WTC11 (cell line): ENCODE results near the gene SP110. TPM values are rescaled to one million over a fixed set of nuclear protein-coding genes. Genes with fewer than 3 reads are reported as not detected.

Experiments used
- ATAC-seq: fragments of 200-7000 bp; cut with Tn5 transposase; 2 replicates; pipeline ENCODE4 v1.10.0; 2021; ENCODE audit warnings: mild to moderate bottlenecking, moderate library complexity
- CTCF ChIA-PET: fragments of 300-600 bp; sonication (Branson Sonifier 250); formaldehyde crosslinking; loops from one replicate; lab custom pipeline; 2021; ENCODE audit warnings: antibody characterized with exemption; lab: Charles Lee
- POLR2A ChIA-PET: fragments of 350-600 bp; sonication (Branson Sonifier 250); formaldehyde crosslinking; loops from one replicate; lab custom pipeline; 2021; ENCODE audit warnings: antibody characterized with exemption; lab: Charles Lee
- DNase-seq: peaks from one replicate; pipeline ENCODE4 v3.0.0; 2021; ENCODE audit warnings: low spot score
- H3K27ac Mint-ChIP-seq: 2 replicates; pipeline ENCODE4 v1.8.0; 2021; ENCODE audit warnings: mixed read lengths
- H3K27me3 Mint-ChIP-seq: 2 replicates; pipeline ENCODE4 v1.8.0; 2021; ENCODE audit warnings: low read depth, mild to moderate bottlenecking, moderate library complexity, mixed read lengths
- H3K36me3 Mint-ChIP-seq: 2 replicates; pipeline ENCODE4 v1.8.0; 2021; ENCODE audit warnings: mixed read lengths
- H3K4me1 Mint-ChIP-seq: 2 replicates; pipeline ENCODE4 v1.8.0; 2022; ENCODE audit warnings: mixed read lengths
- H3K4me3 Mint-ChIP-seq: 2 replicates; pipeline ENCODE4 v1.8.0; 2021; ENCODE audit warnings: mild to moderate bottlenecking, moderate library complexity, mixed read lengths
- H3K9me3 Mint-ChIP-seq: 2 replicates; pipeline ENCODE4 v1.8.0; 2021; ENCODE audit warnings: mixed read lengths
- CREB1 ChIP-seq: sonication (generic); formaldehyde crosslinking; IDR thresholded peaks from 2 replicates; pipeline ENCODE4 v1.8.0; 2023; ENCODE audit warnings: mild to moderate bottlenecking, missing genetic modification reagents
- GTF2I ChIP-seq: fragments of 250-450 bp; sonication (Bioruptor Pico); conservative IDR thresholded peaks from 2 replicates; pipeline ENCODE4 v1.4.0; 2021; ENCODE audit warnings: mild to moderate bottlenecking
- MYBL2 ChIP-seq: sonication (generic); formaldehyde crosslinking; IDR thresholded peaks from 2 replicates; pipeline ENCODE4 v1.8.1; 2023; ENCODE audit warnings: mild to moderate bottlenecking, moderate library complexity, missing genetic modification reagents
- RELA ChIP-seq: sonication (generic); formaldehyde crosslinking; IDR thresholded peaks from 2 replicates; pipeline ENCODE4 v1.8.1; 2022; ENCODE audit warnings: missing genetic modification reagents, mild to moderate bottlenecking, borderline replicate concordance
- total RNA-seq: library from RNA; stranded (reverse); gene quantifications from 3 replicates; pipeline ENCODE4 v1.2.3, GENCODE V29; 2021
- TF ChIP-seq, protein P1 (sequence below): sonication (generic); formaldehyde crosslinking; IDR thresholded peaks from 2 replicates; pipeline ENCODE4 v1.8.0; 2023; ENCODE audit warnings: missing genetic modification reagents, mild to moderate bottlenecking, borderline replicate concordance
- TF ChIP-seq, protein P2 (sequence below): sonication (generic); formaldehyde crosslinking; IDR thresholded peaks from 2 replicates; pipeline ENCODE4 v1.8.1; 2022; ENCODE audit warnings: low read depth, mild to moderate bottlenecking, moderate library complexity, missing genetic modification reagents, borderline replicate concordance
- TF ChIP-seq, protein P3 (sequence below): sonication (generic); formaldehyde crosslinking; conservative IDR thresholded peaks from 2 replicates; pipeline ENCODE4 v1.8.1; 2023; ENCODE audit warnings: mild to moderate bottlenecking, low read depth, missing genetic modification reagents, moderate library complexity

Gene SP110
- total RNA-seq, 1 experiment from 2014 or later = 5.7 TPM

DNA sequence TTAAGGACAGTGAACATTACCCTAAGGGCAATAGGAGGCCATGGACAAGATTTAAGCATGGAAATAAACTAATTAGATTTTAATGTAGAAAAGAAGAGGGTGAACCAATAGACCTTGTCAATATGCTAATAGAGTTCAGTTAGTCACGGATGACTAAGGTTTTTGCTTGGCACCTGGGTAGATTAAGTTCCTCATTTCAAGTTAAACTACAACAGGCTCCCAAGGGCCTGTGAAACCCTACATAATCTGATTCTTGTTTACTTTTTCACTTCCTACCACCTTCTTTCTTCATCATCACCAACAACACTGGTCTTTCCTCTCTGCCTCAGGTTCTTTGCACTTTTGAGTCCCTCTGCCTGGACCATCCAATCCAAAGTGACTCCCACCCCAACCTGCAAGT, 14.8 kb downstream of the SP110 start:
- H3K4me1 Mint-ChIP-seq = no peaks in the 10 kb centered on the region
- no peak for ATAC-seq
- peaks cover 12% of the 10 kb centered on the region; the same call in 1 of the 2 replicates for H3K9me3 Mint-ChIP-seq
- H3K27ac Mint-ChIP-seq = no peak overlapping the region
- H3K4me3 Mint-ChIP-seq = no peak overlapping the region
- POLR2A ChIA-PET = no interaction called here
- TF ChIP-seq RELA (CRISPR knock-in tag) (no peak), MYBL2 (CRISPR knock-in tag) (no peak)
- TF ChIP-seq, protein P1, sequence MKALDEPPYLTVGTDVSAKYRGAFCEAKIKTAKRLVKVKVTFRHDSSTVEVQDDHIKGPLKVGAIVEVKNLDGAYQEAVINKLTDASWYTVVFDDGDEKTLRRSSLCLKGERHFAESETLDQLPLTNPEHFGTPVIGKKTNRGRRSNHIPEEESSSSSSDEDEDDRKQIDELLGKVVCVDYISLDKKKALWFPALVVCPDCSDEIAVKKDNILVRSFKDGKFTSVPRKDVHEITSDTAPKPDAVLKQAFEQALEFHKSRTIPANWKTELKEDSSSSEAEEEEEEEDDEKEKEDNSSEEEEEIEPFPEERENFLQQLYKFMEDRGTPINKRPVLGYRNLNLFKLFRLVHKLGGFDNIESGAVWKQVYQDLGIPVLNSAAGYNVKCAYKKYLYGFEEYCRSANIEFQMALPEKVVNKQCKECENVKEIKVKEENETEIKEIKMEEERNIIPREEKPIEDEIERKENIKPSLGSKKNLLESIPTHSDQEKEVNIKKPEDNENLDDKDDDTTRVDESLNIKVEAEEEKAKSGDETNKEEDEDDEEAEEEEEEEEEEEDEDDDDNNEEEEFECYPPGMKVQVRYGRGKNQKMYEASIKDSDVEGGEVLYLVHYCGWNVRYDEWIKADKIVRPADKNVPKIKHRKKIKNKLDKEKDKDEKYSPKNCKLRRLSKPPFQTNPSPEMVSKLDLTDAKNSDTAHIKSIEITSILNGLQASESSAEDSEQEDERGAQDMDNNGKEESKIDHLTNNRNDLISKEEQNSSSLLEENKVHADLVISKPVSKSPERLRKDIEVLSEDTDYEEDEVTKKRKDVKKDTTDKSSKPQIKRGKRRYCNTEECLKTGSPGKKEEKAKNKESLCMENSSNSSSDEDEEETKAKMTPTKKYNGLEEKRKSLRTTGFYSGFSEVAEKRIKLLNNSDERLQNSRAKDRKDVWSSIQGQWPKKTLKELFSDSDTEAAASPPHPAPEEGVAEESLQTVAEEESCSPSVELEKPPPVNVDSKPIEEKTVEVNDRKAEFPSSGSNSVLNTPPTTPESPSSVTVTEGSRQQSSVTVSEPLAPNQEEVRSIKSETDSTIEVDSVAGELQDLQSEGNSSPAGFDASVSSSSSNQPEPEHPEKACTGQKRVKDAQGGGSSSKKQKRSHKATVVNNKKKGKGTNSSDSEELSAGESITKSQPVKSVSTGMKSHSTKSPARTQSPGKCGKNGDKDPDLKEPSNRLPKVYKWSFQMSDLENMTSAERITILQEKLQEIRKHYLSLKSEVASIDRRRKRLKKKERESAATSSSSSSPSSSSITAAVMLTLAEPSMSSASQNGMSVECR (CRISPR knock-in tag) = no peak
- TF ChIP-seq, protein P2, sequence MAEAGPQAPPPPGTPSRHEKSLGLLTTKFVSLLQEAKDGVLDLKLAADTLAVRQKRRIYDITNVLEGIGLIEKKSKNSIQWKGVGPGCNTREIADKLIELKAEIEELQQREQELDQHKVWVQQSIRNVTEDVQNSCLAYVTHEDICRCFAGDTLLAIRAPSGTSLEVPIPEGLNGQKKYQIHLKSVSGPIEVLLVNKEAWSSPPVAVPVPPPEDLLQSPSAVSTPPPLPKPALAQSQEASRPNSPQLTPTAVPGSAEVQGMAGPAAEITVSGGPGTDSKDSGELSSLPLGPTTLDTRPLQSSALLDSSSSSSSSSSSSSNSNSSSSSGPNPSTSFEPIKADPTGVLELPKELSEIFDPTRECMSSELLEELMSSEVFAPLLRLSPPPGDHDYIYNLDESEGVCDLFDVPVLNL (CRISPR knock-in tag) = no peak
- H3K36me3 Mint-ChIP-seq = peaks cover 7% of the 10 kb centered on the region
- no peak for DNase-seq
- no peaks in the 10 kb centered on the region for H3K27me3 Mint-ChIP-seq
- CTCF ChIA-PET = no interaction called here

DNA sequence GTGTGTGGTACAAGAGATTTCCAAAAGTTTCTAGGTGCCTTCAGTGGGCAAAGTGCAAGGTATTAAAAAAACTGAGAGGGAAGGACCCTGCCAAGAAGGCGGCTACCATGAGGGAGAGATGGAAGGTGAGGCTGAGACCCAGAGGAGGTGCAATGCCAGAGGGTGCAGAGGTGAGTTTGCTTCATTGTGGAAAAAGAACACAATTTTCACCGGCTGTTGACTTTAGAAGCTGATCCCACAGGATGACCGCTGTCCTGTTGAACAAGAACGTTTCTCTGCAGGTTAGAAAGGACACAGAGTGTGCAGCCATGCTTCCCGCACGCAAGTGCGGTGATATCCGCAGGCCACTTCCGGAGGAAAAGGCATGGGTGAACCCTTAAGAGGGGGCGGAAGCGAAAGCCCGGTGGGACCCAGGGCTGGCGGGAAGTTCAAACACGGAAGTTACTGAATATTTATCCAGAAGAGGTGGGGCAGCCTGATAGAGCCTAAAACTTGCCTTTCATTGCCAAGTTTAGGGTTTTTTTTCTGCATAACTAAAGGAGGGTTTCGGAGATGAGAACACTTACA, 16.6 kb downstream of the SP110 start:
- POLR2A ChIA-PET = no interaction called here
- no peak for TF ChIP-seq GTF2I (CRISPR knock-in tag)
- TF ChIP-seq, protein P3, sequence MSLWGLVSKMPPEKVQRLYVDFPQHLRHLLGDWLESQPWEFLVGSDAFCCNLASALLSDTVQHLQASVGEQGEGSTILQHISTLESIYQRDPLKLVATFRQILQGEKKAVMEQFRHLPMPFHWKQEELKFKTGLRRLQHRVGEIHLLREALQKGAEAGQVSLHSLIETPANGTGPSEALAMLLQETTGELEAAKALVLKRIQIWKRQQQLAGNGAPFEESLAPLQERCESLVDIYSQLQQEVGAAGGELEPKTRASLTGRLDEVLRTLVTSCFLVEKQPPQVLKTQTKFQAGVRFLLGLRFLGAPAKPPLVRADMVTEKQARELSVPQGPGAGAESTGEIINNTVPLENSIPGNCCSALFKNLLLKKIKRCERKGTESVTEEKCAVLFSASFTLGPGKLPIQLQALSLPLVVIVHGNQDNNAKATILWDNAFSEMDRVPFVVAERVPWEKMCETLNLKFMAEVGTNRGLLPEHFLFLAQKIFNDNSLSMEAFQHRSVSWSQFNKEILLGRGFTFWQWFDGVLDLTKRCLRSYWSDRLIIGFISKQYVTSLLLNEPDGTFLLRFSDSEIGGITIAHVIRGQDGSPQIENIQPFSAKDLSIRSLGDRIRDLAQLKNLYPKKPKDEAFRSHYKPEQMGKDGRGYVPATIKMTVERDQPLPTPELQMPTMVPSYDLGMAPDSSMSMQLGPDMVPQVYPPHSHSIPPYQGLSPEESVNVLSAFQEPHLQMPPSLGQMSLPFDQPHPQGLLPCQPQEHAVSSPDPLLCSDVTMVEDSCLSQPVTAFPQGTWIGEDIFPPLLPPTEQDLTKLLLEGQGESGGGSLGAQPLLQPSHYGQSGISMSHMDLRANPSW = no peak
- TF ChIP-seq, all 79 proteins: peak for 0
- Mint-ChIP-seq H3K27me3 (no peaks in the 10 kb centered on the region), H3K4me1 (no peaks in the 10 kb centered on the region), H3K27ac (no peak overlapping the region), H3K4me3 (no peak overlapping the region), H3K9me3 (peaks cover 12% of the 10 kb centered on the region; the same call in 1 of the 2 replicates), H3K36me3 (peaks cover 7% of the 10 kb centered on the region)
- CTCF ChIA-PET = interaction anchor here (1.2 kb wide), 1 partner anchor 136 kb away, joined by 3 read pairs; no protein-coding TSS in a partner anchor
- ATAC-seq = no peak
- no peak for DNase-seq

DNA sequence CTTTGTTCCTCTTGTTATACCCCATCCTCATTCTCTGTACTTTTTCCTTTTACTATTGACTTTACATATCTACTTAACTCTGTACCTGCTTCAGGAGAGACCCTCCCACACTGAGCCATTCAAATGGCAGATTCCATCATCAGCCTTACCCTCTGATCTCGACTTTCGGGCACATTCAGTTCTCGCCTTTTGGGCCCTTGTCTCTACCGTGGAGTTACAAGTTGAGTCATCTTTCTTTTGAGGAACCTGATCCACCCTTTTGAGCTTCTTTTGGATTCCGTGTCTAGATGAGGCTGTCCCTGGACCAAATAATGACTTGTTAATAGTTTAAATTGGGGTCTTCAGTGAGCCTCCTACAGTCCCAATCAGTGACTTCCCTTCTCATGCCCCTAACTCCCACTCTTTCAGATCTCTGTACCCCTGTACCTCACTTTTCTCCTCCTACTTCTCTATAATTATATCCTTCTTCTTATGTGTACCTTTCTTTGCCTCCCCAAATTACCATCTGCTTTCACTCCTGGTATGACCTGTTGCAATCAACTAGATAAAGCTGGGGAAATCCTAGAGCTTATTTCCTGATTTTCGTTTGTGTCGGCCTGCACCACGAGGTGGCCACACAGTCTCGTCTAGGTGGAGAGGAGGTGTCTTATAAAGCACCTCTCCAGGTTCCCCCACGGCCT, 17.2 kb downstream of the SP110 start:
- peaks cover 7% of the 10 kb centered on the region for H3K36me3 Mint-ChIP-seq
- H3K27ac Mint-ChIP-seq = peak overlapping the region; percentile 63; the same call in 1 of the 2 replicates
- peaks cover 12% of the 10 kb centered on the region; the same call in 1 of the 2 replicates for H3K9me3 Mint-ChIP-seq
- ChIA-PET CTCF (interaction anchor here (1.2 kb wide), 1 partner anchor 135 kb away, joined by 3 read pairs; no protein-coding TSS in a partner anchor), POLR2A (no interaction called here)
- no peak for TF ChIP-seq GTF2I (CRISPR knock-in tag)
- TF ChIP-seq CREB1 = no peak
- TF ChIP-seq, protein P2 (CRISPR knock-in tag) = no peak
- H3K27me3 Mint-ChIP-seq = no peaks in the 10 kb centered on the region
- H3K4me3 Mint-ChIP-seq = no peak overlapping the region
- no peaks in the 10 kb centered on the region for H3K4me1 Mint-ChIP-seq
- ATAC-seq (no peak), DNase-seq (no peak)
